GM12878 (cell line): ENCODE data around the gene DVL2. TPM values are rescaled to one million over a fixed set of nuclear protein-coding genes. Genes with fewer than 3 reads are reported as not detected.
A peak's percentile ranks its signal among the peaks of the same experiment; 100 is the strongest.

Source experiments
- ATAC-seq: fragments of 200-7000 bp; cut with Tn5 transposase; 3 replicates; pipeline ENCODE4 v1.9.1; 2020; ENCODE audit warnings: mild to moderate bottlenecking, moderate library complexity
- BruUV-seq: library from RNA; stranded (reverse); fragments of 400-500 nt; replicated peaks from 2 replicates; lab custom pipeline; 2021; lab: Mats Ljungman, UMichigan
- CTCF ChIA-PET: fragments of 300-600 bp; sonication (Branson Sonifier 250); formaldehyde crosslinking; extraction: SDS; loops from one replicate; lab custom pipeline; 2021; ENCODE audit warnings: inconsistent platforms; lab: Yijun Ruan, JAX
- POLR2A ChIA-PET: fragments of 350-600 bp; formaldehyde crosslinking; extraction: SDS; loops from one replicate; lab custom pipeline; 2021; ENCODE audit warnings: inconsistent platforms; lab: Charles Lee
- RAD21 ChIA-PET: fragments of 300-600 bp; sonication (Branson Sonifier 250); formaldehyde crosslinking; loops from one replicate; lab custom pipeline; 2023; ENCODE audit warnings: antibody characterized with exemption; ENCODE audit not compliant: unreplicated experiment; lab: Charles Lee
- SMC1A ChIA-PET: fragments of 300-600 bp; sonication (Branson Sonifier 250); formaldehyde crosslinking; loops from one replicate; lab custom pipeline; 2023; ENCODE audit not compliant: unreplicated experiment, uncharacterized antibody; lab: Charles Lee
- DNase-seq: peaks from one replicate; pipeline ENCODE4 v3.0.0-alpha.2; 2011; ENCODE audit warnings: low read depth, low spot score
- FAIRE-seq: peaks from 3 replicates; lab custom pipeline; 2011; peaks lifted over from hg19 to GRCh38; lab: Jason Lieb, UNC
- H2AFZ ChIP-seq: 2 replicates; pipeline ENCODE4 v1.6.0; 2011; ENCODE audit warnings: low read depth, low read length, control low read depth; ENCODE audit not compliant: control insufficient read depth
- H3K27ac ChIP-seq: 2 replicates; pipeline ENCODE4 v1.5.1; 2011; ENCODE audit warnings: control low read depth; ENCODE audit not compliant: control insufficient read depth, insufficient read depth
- H3K27me3 ChIP-seq, 2 experiments: replicated peaks in 1 of 2; 2 replicates each; pipeline versions ENCODE4 v1.6.0 to v1.6.1; 2011; ENCODE audit warnings: low read length in 1 of 2; ENCODE audit not compliant: control insufficient read depth in 2 of 2, insufficient read depth in 2 of 2
- H3K36me3 ChIP-seq, 2 experiments: 2 replicates each; pipeline ENCODE4 v1.5.1; 2011; ENCODE audit warnings: low read length in 1 of 2; ENCODE audit not compliant: control insufficient read depth in 2 of 2, insufficient read depth in 2 of 2
- H3K4me1 ChIP-seq: 2 replicates; pipeline ENCODE4 v1.6.1; 2011; ENCODE audit warnings: mild to moderate bottlenecking, low read length, moderate library complexity, mixed read lengths; ENCODE audit not compliant: control insufficient read depth, insufficient read depth
- H3K4me2 ChIP-seq: 2 replicates; pipeline ENCODE4 v1.6.0; 2011; ENCODE audit warnings: control low read depth; ENCODE audit not compliant: control insufficient read depth, insufficient read depth
- H3K4me3 ChIP-seq: fragments of 200-600 bp; sonication (generic); 2 replicates; pipeline ENCODE4 v1.5.1; 2016
- H3K79me2 ChIP-seq: 2 replicates; pipeline ENCODE4 v1.6.0; 2011; ENCODE audit warnings: low read length; ENCODE audit not compliant: control insufficient read depth, insufficient read depth
- H3K9ac ChIP-seq: 2 replicates; pipeline ENCODE4 v1.8.0; 2011; ENCODE audit warnings: low read length, control low read depth, mixed read lengths; ENCODE audit not compliant: control insufficient read depth, insufficient read depth
- H3K9me3 ChIP-seq: replicated peaks from 3 replicates; pipeline ENCODE4 v1.5.1; 2011; ENCODE audit warnings: mild to moderate bottlenecking, low read length; ENCODE audit not compliant: control insufficient read depth, insufficient read depth
- H4K20me1 ChIP-seq: 2 replicates; pipeline ENCODE4 v1.6.0; 2011; ENCODE audit not compliant: control insufficient read depth, insufficient read depth
- E2F8 ChIP-seq: fragments of 450-650 bp; IDR thresholded peaks from 2 replicates; pipeline ENCODE4 v1.6.1; 2018; ENCODE audit warnings: mild to moderate bottlenecking, low read depth, moderate library complexity; ENCODE audit not compliant: partially characterized antibody
- ELK1 ChIP-seq: IDR thresholded peaks from 2 replicates; pipeline ENCODE4 v1.6.1; 2012; ENCODE audit warnings: low read depth, low read length, improper control_type of control experiment
- EZH2 ChIP-seq: IDR thresholded peaks from 2 replicates; pipeline ENCODE4 v1.6.1; 2012; ENCODE audit warnings: low read depth, mild to moderate bottlenecking, control low read depth, inconsistent platforms, low read length, borderline replicate concordance; ENCODE audit not compliant: control insufficient read depth
- FOXM1 ChIP-seq: IDR thresholded peaks from 2 replicates; pipeline ENCODE4 v1.6.1; 2012; ENCODE audit warnings: low read depth, mild to moderate bottlenecking, inconsistent platforms, low read length, moderate library complexity
- KDM1A ChIP-seq: fragments of 200-600 bp; sonication (generic); IDR thresholded peaks from 2 replicates; pipeline ENCODE4 v1.6.1; 2016; ENCODE audit warnings: borderline replicate concordance
- LARP7 ChIP-seq: fragments of 450-650 bp; IDR thresholded peaks from 2 replicates; pipeline ENCODE4 v1.6.1; 2017; ENCODE audit warnings: mild to moderate bottlenecking
- MTA3 ChIP-seq: IDR thresholded peaks from 2 replicates; pipeline ENCODE4 v1.6.1; 2012; ENCODE audit warnings: low read length, inconsistent platforms, borderline replicate concordance
- MYC ChIP-seq: IDR thresholded peaks from 2 replicates; pipeline ENCODE4 v1.6.1; 2011; ENCODE audit warnings: mild to moderate bottlenecking, low read length, moderate library complexity, inconsistent platforms; ENCODE audit not compliant: insufficient read depth, insufficient replicate concordance, insufficient read length, severe bottlenecking
- NR2C1 ChIP-seq: fragments of 450-650 bp; IDR thresholded peaks from 2 replicates; pipeline ENCODE4 v1.6.1; 2017; ENCODE audit warnings: antibody characterized with exemption, mild to moderate bottlenecking, moderate library complexity
- RAD51 ChIP-seq: fragments of 450-650 bp; IDR thresholded peaks from 2 replicates; pipeline ENCODE4 v1.6.1; 2016; ENCODE audit warnings: moderate library complexity, mild to moderate bottlenecking, inconsistent platforms
- RBBP5 ChIP-seq: fragments of 200-600 bp; sonication (generic); conservative IDR thresholded peaks from 2 replicates; pipeline ENCODE4 v1.6.1; 2016
- REST ChIP-seq: IDR thresholded peaks from 2 replicates; pipeline ENCODE4 v1.6.1; 2012; ENCODE audit warnings: mild to moderate bottlenecking, low read depth, low read length
- SMAD5 ChIP-seq: IDR thresholded peaks from 2 replicates; pipeline ENCODE4 v1.6.1; 2016; ENCODE audit warnings: antibody characterized with exemption, low read depth
- STAT3 ChIP-seq: IDR thresholded peaks from 2 replicates; pipeline ENCODE4 v1.6.1; 2011; ENCODE audit warnings: low read depth, low read length, improper control_type of control experiment
- YBX1 ChIP-seq: fragments of 450-650 bp; IDR thresholded peaks from 2 replicates; pipeline ENCODE4 v1.6.1; 2016; ENCODE audit warnings: antibody characterized with exemption
- WGBS: methylation state at CpG from one replicate; pipeline ENCODE4 v1.1.6; 2016; ENCODE audit warnings: low lambda C conversion rate; ENCODE audit not compliant: insufficient replicate concordance, insufficient coverage; ENCODE audit errors: missing lambda C conversion rate; 5-methylcytosine and 5-hydroxymethylcytosine counted together
- in situ Hi-C: fragments of 300-500 bp; cut with MboI; formaldehyde crosslinking; loops from 9 replicates; pipeline ENCODE4 v1.14.3; 2018; ENCODE audit warnings: mixed read lengths
- intact Hi-C: fragments of 100-400 bp; cut with micrococcal nuclease; formaldehyde crosslinking; loops from one replicate; pipeline ENCODE4 v1.14.2; 2022; ENCODE audit not compliant: unreplicated experiment
- polyA plus RNA-seq, 11 experiments: library from polyadenylated mRNA; depleted of rRNA in 4 of 11; unstranded in 6 of 11; stranded (reverse) in 5 of 11; fragments of >200 nt; fragmentation: Nextera tagmentation in 4 of 11; fragmentation: Illumina TruSeq in 1 of 11; extraction: Ambion mirVana in 4 of 11; extraction: Trizol in 1 of 11; gene quantifications; 1 replicate in 1 of 11; 2 replicates in 10 of 11; pipeline versions ENCODE4 v1.2.1 to v1.2.3, GENCODE V29; 2011 to 2016; ENCODE audit warnings: inconsistent platforms in 2 of 11, missing spikeins in 2 of 11, low read depth in 1 of 11
- total RNA-seq, 4 experiments: library from RNA; depleted of rRNA in 3 of 4; stranded (reverse); fragments of >200 nt in 3 of 4; fragmentation: Illumina TruSeq in 1 of 4; extraction: Trizol in 1 of 4; gene quantifications; 2 replicates each; pipeline versions ENCODE4 v1.2.1 to v1.2.3, GENCODE V29; 2013 to 2021

DVL2 gene
- total and polyA plus RNA-seq, 10 of the 15 experiments (the other 5 are each of a cell fraction or from before 2014, with no cell fraction given), result 0.97 to 44.8 (median 23.2) TPM

- 2% methylated on average over 51 of the region's 55 CpGs for WGBS
- peaks cover 2 to 10% of the 10 kb centered on the region in 2 experiments; a peak in 2 of 4 replicates for H3K36me3 ChIP-seq
- no peaks in the 10 kb centered on the region for H3K27me3 ChIP-seq
- RAD21 ChIA-PET, result interaction anchor here (1.6 to 2.0 kb wide), 3 partner anchors 10 to 32 kb away, joined by 5 to 11 read pairs (median 11); partner anchors contain the start of genes ACADVL, DLG4 and GABARAP
- peak within 1 kb of the TSS; percentile 90 for H3K4me3 ChIP-seq
- peak within 1 kb of the TSS; percentile 89 for H3K4me2 ChIP-seq
- H3K9me3 ChIP-seq, result no peaks in the 10 kb centered on the region
- H2AFZ ChIP-seq, result peak within 1 kb of the TSS; percentile 87
- DNase-seq (peak; percentile 82), FAIRE-seq (no peak), ATAC-seq (peak; percentile 76)
- CTCF ChIA-PET, result no interaction called here
- SMC1A ChIA-PET, result interaction anchor here (3.6 kb wide), 1 partner anchor 11 kb away, joined by 26 read pairs; the partner anchor contains the start of genes GABARAP and PHF23
- intact Hi-C loops (loop anchor here (2.0 kb wide), 1 partner anchor 38 kb away; no protein-coding TSS in a partner anchor), in situ Hi-C loops (no loop called here)
- peaks cover 50% of the 10 kb centered on the region for H3K79me2 ChIP-seq
- peak within 1 kb of the TSS; percentile 98 for H3K9ac ChIP-seq
- H4K20me1 ChIP-seq, result no peaks in the 10 kb centered on the region
- peak within 1 kb of the TSS; percentile 99 for H3K27ac ChIP-seq
- H3K4me1 ChIP-seq, result peaks cover 10% of the 10 kb centered on the region
- TSS peak; percentile 80 for BruUV-seq
- POLR2A ChIA-PET, result interaction anchor here (0.6 to 4.4 kb wide), 3 partner anchors 13 to 230 kb away, joined by 3 to 99 read pairs (median 29); partner anchors contain the start of genes ACADVL, DLG4, GABARAP and PHF23
- TF ChIP-seq MYC, result peak; percentile 28
- TF ChIP-seq RAD51, result no peak
- no peak for TF ChIP-seq STAT3
- peak; percentile 50 for TF ChIP-seq E2F8
- TF ChIP-seq NR2C1, result peak; percentile 62; the same call in 1 of the 2 replicates
- no peak for TF ChIP-seq MTA3
- TF ChIP-seq LARP7, result peak; percentile 88; the same call in 1 of the 2 replicates
- no peak for TF ChIP-seq KDM1A
- no peak for TF ChIP-seq REST
- TF ChIP-seq YBX1, result no peak
- no peak; the same call in 1 of the 2 replicates for TF ChIP-seq ELK1
- TF ChIP-seq FOXM1, result no peak
- TF ChIP-seq RBBP5, result no peak
- no peak for TF ChIP-seq EZH2
- peak; percentile 69; the same call in 1 of the 2 replicates for TF ChIP-seq SMAD5
These were observed 18.1 kb upstream of the DVL2 start, which contains the start of gene ELP5 for GRCh38 chr17:7252176-7253043. Gene ELP5 (plus strand): TSS chr17:7252215. CDS start chr17:7252551, 336 bp downstream.
